NCI-H460 (cell line): Measurements from ENCODE around the gene USP11. TPM values are rescaled to one million over a fixed set of nuclear protein-coding genes. Genes with fewer than 3 reads are reported as not detected.
A peak's percentile ranks its signal among the peaks of the same experiment; 100 is the strongest.

Experiments used
- DNase-seq: peaks from one replicate; pipeline ENCODE4 v3.0.0-alpha.2; 2016; ENCODE audit warnings: low read depth; ENCODE audit errors: extremely low read depth
- total RNA-seq: library from RNA; depleted of rRNA; stranded (reverse); fragments of >200 nt; shearing (Covaris generic); gene quantifications from 2 replicates; pipeline ENCODE4 v1.2.3, GENCODE V29; 2014

Gene USP11
- total RNA-seq, 1 experiment from 2014 or later, result 17.3 TPM

- no peak for DNase-seq
Measured at GRCh38 chrX:47202316-47202715, 30.5 kb upstream of the USP11 start.

- no peak for DNase-seq
Measured at GRCh38 chrX:47202877-47203276, 29.9 kb upstream of the USP11 start.

- DNase-seq, result no peak
Measured at GRCh38 chrX:47204970-47205369, 27.8 kb upstream of the USP11 start.

GRCh38 chrX:47206316-47206715 is 26.5 kb upstream of the USP11 start:
- DNase-seq, result no peak

GRCh38 chrX:47208108-47208507 is 24.7 kb upstream of the USP11 start:
- no peak for DNase-seq

GRCh38 chrX:47209508-47210238 is 23.1 kb upstream of the USP11 start:
- DNase-seq, result no peak

- no peak for DNase-seq
Measured at GRCh38 chrX:47210661-47211425, 22.0 kb upstream of the USP11 start.

GRCh38 chrX:47212381-47213293 is 20.2 kb upstream of the USP11 start:
- no peak for DNase-seq

- DNase-seq, result no peak
Measured at GRCh38 chrX:47214435-47215077, 18.3 kb upstream of the USP11 start.

GRCh38 chrX:47215291-47215900 is 17.4 kb upstream of the USP11 start:
- no peak for DNase-seq

GRCh38 chrX:47216393-47216925 is 16.4 kb upstream of the USP11 start:
- no peak for DNase-seq

- DNase-seq, result peak; percentile 16
Measured at GRCh38 chrX:47217121-47217851, 15.5 kb upstream of the USP11 start.

- DNase-seq, result peak; percentile 99
Measured at GRCh38 chrX:47217852-47218279, 14.9 kb upstream of the USP11 start.

GRCh38 chrX:47218280-47218919 is 14.4 kb upstream of the USP11 start, which contains the start of gene CDK16:
Gene CDK16 (plus strand): TSS chrX:47218681. CDS start chrX:47223558, 4,877 bp downstream.
- peak; percentile 74 for DNase-seq

GRCh38 chrX:47218920-47219815 is 13.6 kb upstream of the USP11 start:
- DNase-seq, result no peak

- no peak for DNase-seq
Measured at GRCh38 chrX:47221756-47222155, 11.1 kb upstream of the USP11 start.

GRCh38 chrX:47222751-47223350 is 10.0 kb upstream of the USP11 start:
- no peak for DNase-seq
